GM12891 (cell line): ENCODE results near the gene KDM1B.

Source experiments
- POLR2A ChIP-seq: IDR thresholded peaks from 2 replicates; pipeline ENCODE4 v1.6.1; 2011; ENCODE audit warnings: low read depth, low read length, control low read depth
- TAF1 ChIP-seq: IDR thresholded peaks from 2 replicates; pipeline ENCODE4 v1.6.1; 2011; ENCODE audit warnings: low read depth, low read length, control low read depth

GRCh38 chr6:18154507-18155149, 594 bp upstream of the KDM1B start, which contains the start of gene TPMT:
- TF ChIP-seq POLR2A (peak; percentile 79), TAF1 (peak; percentile 70; the same call in 1 of the 2 replicates)
